Measurements from ENCODE around the gene PIKFYVE.

DNA sequence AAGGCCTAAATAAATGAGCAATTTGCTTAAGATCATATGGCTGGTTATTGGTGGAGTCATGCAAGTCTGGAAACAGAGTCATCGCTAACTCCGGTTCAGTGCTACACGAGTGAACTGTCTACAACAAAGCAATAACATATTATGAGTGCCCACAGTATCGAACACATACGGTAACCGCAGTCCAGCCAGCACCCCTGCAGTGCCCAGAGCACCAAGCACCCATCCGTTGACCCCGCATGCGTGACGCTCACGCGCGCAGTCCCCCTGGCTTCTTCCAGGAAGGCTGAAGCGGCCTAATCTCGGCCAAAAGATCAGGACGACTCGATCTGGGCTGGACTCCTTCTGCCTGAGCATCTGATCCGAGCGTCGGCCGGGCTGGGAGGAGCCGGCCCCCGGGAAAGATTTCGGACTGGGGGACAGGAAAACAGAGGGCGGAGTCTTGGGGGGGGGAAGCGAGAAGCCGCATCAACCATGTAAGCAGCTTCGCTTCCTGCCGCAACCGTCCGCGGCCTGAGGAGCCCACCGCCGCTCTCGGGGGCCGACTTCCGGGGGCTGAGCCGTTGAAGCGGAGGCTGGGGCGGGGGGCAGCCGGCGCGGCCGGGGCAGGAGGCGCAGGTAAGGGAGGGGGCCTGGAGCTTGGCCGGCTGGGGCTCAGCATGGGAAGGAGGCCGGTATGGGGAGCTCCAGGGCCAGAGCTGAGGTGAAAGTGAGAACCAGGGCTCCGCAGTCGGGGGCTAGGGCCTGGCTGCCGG is at the start of gene PIKFYVE:
- TF ChIP-seq, protein P1, sequence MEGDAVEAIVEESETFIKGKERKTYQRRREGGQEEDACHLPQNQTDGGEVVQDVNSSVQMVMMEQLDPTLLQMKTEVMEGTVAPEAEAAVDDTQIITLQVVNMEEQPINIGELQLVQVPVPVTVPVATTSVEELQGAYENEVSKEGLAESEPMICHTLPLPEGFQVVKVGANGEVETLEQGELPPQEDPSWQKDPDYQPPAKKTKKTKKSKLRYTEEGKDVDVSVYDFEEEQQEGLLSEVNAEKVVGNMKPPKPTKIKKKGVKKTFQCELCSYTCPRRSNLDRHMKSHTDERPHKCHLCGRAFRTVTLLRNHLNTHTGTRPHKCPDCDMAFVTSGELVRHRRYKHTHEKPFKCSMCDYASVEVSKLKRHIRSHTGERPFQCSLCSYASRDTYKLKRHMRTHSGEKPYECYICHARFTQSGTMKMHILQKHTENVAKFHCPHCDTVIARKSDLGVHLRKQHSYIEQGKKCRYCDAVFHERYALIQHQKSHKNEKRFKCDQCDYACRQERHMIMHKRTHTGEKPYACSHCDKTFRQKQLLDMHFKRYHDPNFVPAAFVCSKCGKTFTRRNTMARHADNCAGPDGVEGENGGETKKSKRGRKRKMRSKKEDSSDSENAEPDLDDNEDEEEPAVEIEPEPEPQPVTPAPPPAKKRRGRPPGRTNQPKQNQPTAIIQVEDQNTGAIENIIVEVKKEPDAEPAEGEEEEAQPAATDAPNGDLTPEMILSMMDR (IDR thresholded peaks at IDR 0.05; ENCODE audit: insufficient read depth, low read depth, low read length): no peak
- TF ChIP-seq EZH2 (IDR thresholded peaks at IDR 0.05; ENCODE audit: insufficient read depth, low read length): no peak

All from astrocyte (in vitro differentiated cells and primary cell).